ENCODE data around the gene BNIP3.

GRCh38 chr10:131981429-131982184 lies at the start of gene BNIP3:
- TF ChIP-seq CTCF (IDR thresholded peaks at IDR 0.05 in 4 of 5, conservative IDR thresholded peaks at IDR 0.05 in 1 of 5): peak in 2 of 5 experiments; percentile 2 to 21
- TF ChIP-seq POLR2A (IDR thresholded peaks at IDR 0.05): peak; percentile 98 to 99
